ENCODE data around the gene ECE2.

ECE2 gene

DNA sequence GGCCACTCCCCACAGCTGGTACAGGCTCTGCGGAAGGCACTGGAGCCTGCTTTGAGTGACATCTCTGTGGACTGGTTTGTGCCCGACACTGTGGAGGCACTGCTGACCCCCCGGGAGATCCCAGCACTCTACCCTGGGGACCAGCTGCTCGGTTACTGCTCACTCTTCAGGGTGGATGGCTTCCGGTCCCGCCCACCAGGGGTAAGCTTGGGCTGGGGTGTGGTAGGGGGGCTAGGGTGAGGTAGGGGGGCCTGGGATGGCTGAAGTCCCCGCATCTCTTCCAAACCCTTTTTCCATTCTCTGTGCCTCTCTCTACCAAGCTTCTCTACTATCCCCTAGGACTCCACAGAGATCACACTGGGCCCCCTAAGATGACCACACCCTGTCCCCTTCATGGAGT, 38.6 kb upstream of the ECE2 start:
- no peak overlapping the region for H3K4me3 ChIP-seq (ENCODE audit: low read length)
- no peaks in the 10 kb centered on the region for H3K36me3 ChIP-seq (replicated peaks; ENCODE audit: insufficient read depth, low read length)
- no peak overlapping the region for H3K4me2 ChIP-seq (ENCODE audit: low read depth, low read length)
- no peaks in the 10 kb centered on the region for H3K4me1 ChIP-seq (ENCODE audit: low read length)
- no peaks in the 10 kb centered on the region for H3K9me2 ChIP-seq (replicated peaks; ENCODE audit: insufficient read depth, low read length)
- DNase-seq = no peak
- H3K9ac ChIP-seq (ENCODE audit: low read length) = no peak overlapping the region
- no peak for TF ChIP-seq EZH2 (optimal IDR thresholded peaks at IDR 0.05; ENCODE audit: low read depth, low read length)
- no peak for TF ChIP-seq EZH2phosphoT487 (IDR thresholded peaks at IDR 0.05; ENCODE audit: low read length)
- TF ChIP-seq, protein P1, sequence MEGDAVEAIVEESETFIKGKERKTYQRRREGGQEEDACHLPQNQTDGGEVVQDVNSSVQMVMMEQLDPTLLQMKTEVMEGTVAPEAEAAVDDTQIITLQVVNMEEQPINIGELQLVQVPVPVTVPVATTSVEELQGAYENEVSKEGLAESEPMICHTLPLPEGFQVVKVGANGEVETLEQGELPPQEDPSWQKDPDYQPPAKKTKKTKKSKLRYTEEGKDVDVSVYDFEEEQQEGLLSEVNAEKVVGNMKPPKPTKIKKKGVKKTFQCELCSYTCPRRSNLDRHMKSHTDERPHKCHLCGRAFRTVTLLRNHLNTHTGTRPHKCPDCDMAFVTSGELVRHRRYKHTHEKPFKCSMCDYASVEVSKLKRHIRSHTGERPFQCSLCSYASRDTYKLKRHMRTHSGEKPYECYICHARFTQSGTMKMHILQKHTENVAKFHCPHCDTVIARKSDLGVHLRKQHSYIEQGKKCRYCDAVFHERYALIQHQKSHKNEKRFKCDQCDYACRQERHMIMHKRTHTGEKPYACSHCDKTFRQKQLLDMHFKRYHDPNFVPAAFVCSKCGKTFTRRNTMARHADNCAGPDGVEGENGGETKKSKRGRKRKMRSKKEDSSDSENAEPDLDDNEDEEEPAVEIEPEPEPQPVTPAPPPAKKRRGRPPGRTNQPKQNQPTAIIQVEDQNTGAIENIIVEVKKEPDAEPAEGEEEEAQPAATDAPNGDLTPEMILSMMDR (IDR thresholded peaks at IDR 0.05; ENCODE audit: low read length) = no peak
- no peak overlapping the region for H3K27ac ChIP-seq (ENCODE audit: low read length)
- peaks cover 33% of the 10 kb centered on the region for H3K27me3 ChIP-seq (replicated peaks; ENCODE audit: insufficient read depth, low read length)
- no peaks in the 10 kb centered on the region for H3F3A ChIP-seq (ENCODE audit: insufficient read depth, low read length)
- H4K20me1 ChIP-seq (ENCODE audit: insufficient read depth, low read length) = no peaks in the 10 kb centered on the region
- H3K9me3 ChIP-seq (replicated peaks; ENCODE audit: insufficient read depth, low read length) = no peaks in the 10 kb centered on the region
- no peaks in the 10 kb centered on the region for H3K79me2 ChIP-seq (ENCODE audit: low read length)
- no peak overlapping the region for H2AFZ ChIP-seq (ENCODE audit: low read length)

DNA sequence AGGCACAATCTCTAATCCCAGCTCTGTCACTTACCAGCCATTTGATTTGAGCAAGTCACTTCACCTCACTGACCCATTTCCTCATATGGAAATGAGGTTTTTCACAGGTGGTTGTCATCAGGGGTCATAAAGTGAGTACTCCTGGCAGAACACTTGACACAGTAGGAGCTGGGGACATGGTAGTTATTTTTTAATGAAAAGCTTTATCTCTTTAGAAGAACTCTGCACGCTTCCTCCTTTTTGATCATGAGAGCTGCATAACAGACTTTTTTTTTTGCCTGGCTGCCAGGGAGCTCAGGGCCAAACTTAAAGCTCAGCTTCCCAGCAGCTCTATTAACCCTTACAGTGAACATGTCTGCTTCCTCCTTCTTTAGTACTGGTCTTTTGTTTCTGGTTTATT, 38.0 kb upstream of the ECE2 start:
- Histone ChIP-seq H3K79me2 (ENCODE audit: low read length) (no peaks in the 10 kb centered on the region), H2AFZ (ENCODE audit: low read length) (no peak overlapping the region), H3K27ac (ENCODE audit: low read length) (no peak overlapping the region), H3K9me3 (replicated peaks; ENCODE audit: insufficient read depth, low read length) (no peaks in the 10 kb centered on the region), H3K4me3 (ENCODE audit: low read length) (no peak overlapping the region), H3F3A (ENCODE audit: insufficient read depth, low read length) (no peaks in the 10 kb centered on the region), H3K9ac (ENCODE audit: low read length) (no peak overlapping the region), H3K27me3 (replicated peaks; ENCODE audit: insufficient read depth, low read length) (peaks cover 27% of the 10 kb centered on the region), H3K36me3 (replicated peaks; ENCODE audit: insufficient read depth, low read length) (no peaks in the 10 kb centered on the region), H4K20me1 (ENCODE audit: insufficient read depth, low read length) (no peaks in the 10 kb centered on the region), H3K4me1 (ENCODE audit: low read length) (no peaks in the 10 kb centered on the region), H3K9me2 (replicated peaks; ENCODE audit: insufficient read depth, low read length) (no peaks in the 10 kb centered on the region), H3K4me2 (ENCODE audit: low read depth, low read length) (no peak overlapping the region)
- TF ChIP-seq, protein P1 (IDR thresholded peaks at IDR 0.05; ENCODE audit: low read length) = no peak
- TF ChIP-seq EZH2 (optimal IDR thresholded peaks at IDR 0.05; ENCODE audit: low read depth, low read length) (no peak), EZH2phosphoT487 (IDR thresholded peaks at IDR 0.05; ENCODE audit: low read length) (no peak)
- DNase-seq = no peak

DNA sequence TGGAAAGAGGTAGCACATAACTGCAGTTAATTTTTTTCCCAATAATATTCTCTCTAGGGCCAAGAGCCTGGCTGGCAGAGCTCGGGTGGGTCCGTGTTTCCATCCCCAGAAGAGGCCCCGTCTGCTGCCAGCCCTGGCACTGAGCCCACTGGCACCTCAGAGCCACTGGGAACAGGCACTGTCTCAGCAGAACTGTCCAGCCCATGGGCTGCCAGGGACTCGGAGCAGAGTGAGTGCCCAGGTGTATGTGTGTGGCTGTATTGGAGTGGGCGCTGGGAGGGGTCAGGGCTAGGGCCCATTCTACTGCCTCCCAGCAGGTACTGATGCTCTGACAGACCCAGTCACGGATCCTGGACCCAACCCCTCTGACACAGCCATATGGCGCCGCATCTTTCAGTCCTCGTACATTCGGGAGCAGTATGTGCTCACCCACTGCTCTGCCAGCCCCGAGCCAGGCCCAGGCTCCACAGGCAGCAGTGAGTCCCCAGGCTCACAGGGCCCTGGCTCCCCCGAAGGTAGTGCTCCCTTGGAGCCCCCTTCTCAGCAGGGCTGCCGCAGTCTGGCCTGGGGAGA, 37.5 kb upstream of the ECE2 start:
- Histone ChIP-seq H3K9ac (ENCODE audit: low read length) (no peak overlapping the region), H2AFZ (ENCODE audit: low read length) (no peak overlapping the region), H3K36me3 (replicated peaks; ENCODE audit: insufficient read depth, low read length) (0 out of 2 replicates have a peak, but pooled peaks cover 3% of the 10 kb centered on the region), H3K4me3 (ENCODE audit: low read length) (no peak overlapping the region), H3F3A (ENCODE audit: insufficient read depth, low read length) (no peaks in the 10 kb centered on the region), H3K9me2 (replicated peaks; ENCODE audit: insufficient read depth, low read length) (no peaks in the 10 kb centered on the region), H3K4me1 (ENCODE audit: low read length) (no peaks in the 10 kb centered on the region), H3K9me3 (replicated peaks; ENCODE audit: insufficient read depth, low read length) (no peaks in the 10 kb centered on the region), H3K27ac (ENCODE audit: low read length) (no peak overlapping the region), H4K20me1 (ENCODE audit: insufficient read depth, low read length) (no peaks in the 10 kb centered on the region), H3K27me3 (replicated peaks; ENCODE audit: insufficient read depth, low read length) (peaks cover 22% of the 10 kb centered on the region), H3K4me2 (ENCODE audit: low read depth, low read length) (no peak overlapping the region), H3K79me2 (ENCODE audit: low read length) (no peaks in the 10 kb centered on the region)
- DNase-seq = no peak
- TF ChIP-seq, protein P1 (IDR thresholded peaks at IDR 0.05; ENCODE audit: low read length) = no peak
- TF ChIP-seq EZH2 (optimal IDR thresholded peaks at IDR 0.05; ENCODE audit: low read depth, low read length) = no peak
- no peak for TF ChIP-seq EZH2phosphoT487 (IDR thresholded peaks at IDR 0.05; ENCODE audit: low read length)

Data from MM.1S (cell line).